GM18505 (cell line): ENCODE measurements around the gene ZBTB46.
"Not testable (repeated sequence)": the region's sequence is repeated elsewhere in the genome, so short reads cannot be mapped to it uniquely, and the experiment has no call there.

ENCODE experiments used
- ATAC-seq: cut with Tn5 transposase; IDR thresholded peaks from one replicate; pipeline ENCODE4 v1.9.1; 2021; ENCODE audit not compliant: unreplicated experiment
- POLR2A ChIP-seq: IDR thresholded peaks from 4 replicates; pipeline ENCODE4 v1.6.1; 2011; ENCODE audit warnings: borderline replicate concordance; ENCODE audit not compliant: insufficient read depth, insufficient read length; ENCODE audit errors: extremely low read depth

ZBTB46 gene

GRCh38 chr20:63854069-63854765, 23.2 kb upstream of the ZBTB46 start:
- TF ChIP-seq POLR2A: no peak
- no peak for ATAC-seq

GRCh38 chr20:63853733-63854068, 22.6 kb upstream of the ZBTB46 start:
- ATAC-seq: not testable (repeated sequence)

GRCh38 chr20:63851548-63851943, 20.5 kb upstream of the ZBTB46 start:
- ATAC-seq: not testable (repeated sequence)

- ATAC-seq: peak; percentile 77
Measured at GRCh38 chr20:63850689-63851547, 19.9 kb upstream of the ZBTB46 start.

GRCh38 chr20:63848003-63848911, 17.2 kb upstream of the ZBTB46 start:
- no peak for TF ChIP-seq POLR2A
- no peak for ATAC-seq

More at GRCh38 chr20:63850689-63851547, 19.9 kb upstream of the ZBTB46 start:
- no peak for TF ChIP-seq POLR2A

GRCh38 chr20:63847237-63848002, 16.4 kb upstream of the ZBTB46 start:
- no peak for TF ChIP-seq POLR2A
- ATAC-seq: no peak

GRCh38 chr20:63846888-63847236, 15.8 kb upstream of the ZBTB46 start:
- no peak for TF ChIP-seq POLR2A
- no peak for ATAC-seq

GRCh38 chr20:63846128-63846771, 15.2 kb upstream of the ZBTB46 start:
- no peak for ATAC-seq
- TF ChIP-seq POLR2A: no peak

GRCh38 chr20:63844511-63844991, 13.5 kb upstream of the ZBTB46 start:
- no peak for TF ChIP-seq POLR2A
- no peak for ATAC-seq

GRCh38 chr20:63843778-63844177, 12.7 kb upstream of the ZBTB46 start:
- ATAC-seq: no peak
- no peak for TF ChIP-seq POLR2A

GRCh38 chr20:63843222-63843621, 12.2 kb upstream of the ZBTB46 start:
- TF ChIP-seq POLR2A: no peak
- no peak for ATAC-seq

- no peak for TF ChIP-seq POLR2A
- no peak for ATAC-seq
Measured at GRCh38 chr20:63842258-63842657, 11.2 kb upstream of the ZBTB46 start.
